ENCODE data around the gene KCNJ16.

KCNJ16 gene

DNA sequence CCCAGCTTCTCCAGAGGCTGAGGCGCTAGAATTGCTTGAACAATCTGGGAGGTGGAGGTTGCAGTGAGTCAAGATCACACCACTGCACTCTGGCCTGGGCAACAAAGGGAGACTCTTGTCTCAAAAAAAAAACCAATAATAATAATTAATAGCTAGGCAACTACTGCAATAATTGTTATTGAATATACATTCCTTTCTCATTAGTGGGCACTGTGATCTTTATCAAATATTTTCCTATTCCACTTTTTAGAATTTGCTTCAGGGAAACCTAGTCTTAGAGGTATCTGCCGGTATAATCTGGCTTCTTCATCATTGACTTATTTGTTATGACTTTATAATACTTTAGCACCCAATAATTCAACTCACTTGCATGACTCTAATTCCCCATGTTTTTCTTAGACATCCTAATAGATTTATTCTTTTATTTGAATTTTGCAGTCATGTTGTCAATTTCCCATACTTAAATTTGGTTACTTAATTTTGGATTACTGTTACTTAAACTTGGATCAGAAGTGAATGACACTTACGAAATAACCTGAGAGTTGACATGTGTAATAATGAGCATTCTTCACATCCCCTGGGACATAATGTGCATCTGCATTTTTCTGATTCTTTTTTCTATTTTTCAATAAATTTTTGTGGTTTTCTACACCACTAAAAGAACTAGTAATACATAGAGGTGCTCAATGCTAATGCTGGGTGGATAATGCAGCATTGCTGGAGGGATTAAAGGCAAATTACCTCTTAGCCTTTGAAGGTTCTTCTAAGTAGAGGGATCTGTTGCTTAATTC, 25.0 kb upstream of the KCNJ16 start:
- DNase-seq (ENCODE audit: low spot score in 2 of 2) (no peak), ATAC-seq (replicated peaks; ENCODE audit: extremely low read depth, poor library complexity, severe bottlenecking) (no peak)
- Mint-ChIP-seq H3K36me3 (ENCODE audit: insufficient read depth) (no peaks in the 10 kb centered on the region), H3K4me3 (no peak overlapping the region), H3K27me3 (no peaks in the 10 kb centered on the region), H3K27ac (ENCODE audit: low read depth) (no peak overlapping the region), H3K4me1 (no peaks in the 10 kb centered on the region), H3K9me3 (no peaks in the 10 kb centered on the region)

DNA sequence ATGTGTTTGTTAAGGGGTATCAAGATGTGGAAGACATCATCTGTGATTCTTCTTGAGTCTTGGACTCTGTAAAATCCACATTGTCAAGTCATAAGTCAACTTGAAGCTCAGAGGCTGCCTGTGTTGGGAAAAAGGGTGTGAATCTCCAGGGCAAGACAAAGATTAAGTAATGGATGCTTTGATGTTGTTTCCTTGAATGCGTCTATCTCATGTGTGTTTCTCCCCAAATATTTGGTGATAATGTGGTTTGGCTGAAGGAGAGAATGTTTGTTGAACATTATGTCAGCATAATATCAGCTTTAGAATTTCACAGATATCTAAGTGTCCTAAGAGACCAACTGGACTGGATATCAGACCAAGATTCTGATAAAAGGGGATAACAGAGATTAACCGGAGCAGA, 24.1 kb upstream of the KCNJ16 start:
- Mint-ChIP-seq H3K4me1 (no peaks in the 10 kb centered on the region), H3K27me3 (no peaks in the 10 kb centered on the region), H3K27ac (ENCODE audit: low read depth) (no peak overlapping the region), H3K4me3 (no peak overlapping the region), H3K9me3 (no peaks in the 10 kb centered on the region), H3K36me3 (ENCODE audit: insufficient read depth) (no peaks in the 10 kb centered on the region)
- no peak for DNase-seq (ENCODE audit: low spot score in 2 of 2)
- ATAC-seq (replicated peaks; ENCODE audit: extremely low read depth, poor library complexity, severe bottlenecking), result no peak

DNA sequence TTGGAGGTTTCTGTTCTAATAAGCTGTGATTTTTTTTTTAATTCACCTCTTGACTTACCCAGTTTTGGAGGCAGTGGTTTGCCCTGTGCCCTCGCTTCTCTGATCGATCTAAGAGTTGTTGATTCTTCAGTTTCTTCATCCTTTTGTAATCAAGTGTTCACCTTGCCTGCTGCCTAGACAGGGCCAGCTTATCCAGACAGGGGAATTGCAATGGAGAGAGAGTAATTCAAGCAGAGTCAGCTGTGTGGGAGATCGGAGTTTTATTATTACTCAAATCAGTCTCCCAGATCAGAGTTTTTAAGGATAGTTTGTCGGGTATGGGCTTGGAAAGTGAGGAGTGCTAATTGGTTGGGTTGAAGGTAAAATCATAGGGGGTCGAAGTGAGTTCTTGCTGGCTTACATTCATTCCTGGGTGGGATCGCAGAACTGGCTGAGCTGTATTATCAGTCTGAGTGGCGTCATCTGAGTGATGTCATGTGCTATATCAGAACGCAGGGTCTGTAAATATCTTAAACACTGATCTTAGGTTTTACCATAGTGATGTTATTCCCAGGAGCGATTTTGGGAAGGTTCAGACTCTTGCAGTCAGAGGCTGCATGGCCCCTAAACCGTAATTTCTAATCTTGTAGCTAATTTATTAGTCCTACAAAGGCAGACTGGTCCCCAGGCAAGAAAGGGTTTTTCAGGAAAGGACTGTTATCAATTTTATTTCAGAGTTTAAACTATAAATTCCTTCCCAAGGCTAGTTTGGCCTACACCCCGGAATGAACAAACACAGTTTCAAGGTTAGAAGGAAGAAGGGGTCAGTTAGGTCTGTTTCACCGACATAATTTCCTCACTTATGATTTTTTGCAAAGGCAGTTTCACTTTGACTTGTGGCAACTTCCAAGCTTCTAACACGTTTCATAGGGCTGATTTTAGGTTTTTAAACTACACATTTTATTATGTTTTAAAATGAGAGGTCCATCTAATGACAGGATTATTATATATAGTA, 21.5 kb upstream of the KCNJ16 start:
- H3K9me3 Mint-ChIP-seq, result no peaks in the 10 kb centered on the region
- no peaks in the 10 kb centered on the region for H3K36me3 Mint-ChIP-seq (ENCODE audit: insufficient read depth)
- H3K4me1 Mint-ChIP-seq, result no peaks in the 10 kb centered on the region
- H3K4me3 Mint-ChIP-seq, result no peak overlapping the region
- no peak for DNase-seq (ENCODE audit: low spot score in 2 of 2)
- ATAC-seq (replicated peaks; ENCODE audit: extremely low read depth, poor library complexity, severe bottlenecking), result no peak
- no peaks in the 10 kb centered on the region for H3K27me3 Mint-ChIP-seq
- no peak overlapping the region for H3K27ac Mint-ChIP-seq (ENCODE audit: low read depth)

DNA sequence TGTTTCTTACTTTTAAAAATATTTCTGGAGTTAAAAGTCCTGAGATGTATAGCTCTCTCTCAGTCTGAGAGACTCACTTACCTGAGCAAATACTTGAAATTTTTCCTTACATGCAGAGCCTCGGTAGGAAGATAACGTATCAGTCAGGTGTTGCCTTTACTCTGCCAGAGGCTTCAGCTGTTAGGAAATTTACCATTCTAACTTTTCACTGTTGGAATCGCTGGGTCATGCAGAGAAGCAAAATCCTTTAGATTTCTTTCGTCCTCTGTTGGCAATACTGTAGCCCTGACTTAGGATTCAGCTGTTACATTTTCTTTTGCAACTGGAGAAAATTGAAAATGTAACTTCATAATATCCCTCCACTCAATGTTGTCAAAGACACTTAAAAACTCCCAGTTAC, 20.0 kb upstream of the KCNJ16 start:
- DNase-seq (ENCODE audit: low spot score in 2 of 2) (no peak), ATAC-seq (replicated peaks; ENCODE audit: extremely low read depth, poor library complexity, severe bottlenecking) (no peak)
- no peak overlapping the region for H3K4me3 Mint-ChIP-seq
- no peaks in the 10 kb centered on the region for H3K9me3 Mint-ChIP-seq
- no peaks in the 10 kb centered on the region for H3K4me1 Mint-ChIP-seq
- H3K27me3 Mint-ChIP-seq, result no peaks in the 10 kb centered on the region
- no peaks in the 10 kb centered on the region for H3K36me3 Mint-ChIP-seq (ENCODE audit: insufficient read depth)
- H3K27ac Mint-ChIP-seq (ENCODE audit: low read depth), result no peak overlapping the region

DNA sequence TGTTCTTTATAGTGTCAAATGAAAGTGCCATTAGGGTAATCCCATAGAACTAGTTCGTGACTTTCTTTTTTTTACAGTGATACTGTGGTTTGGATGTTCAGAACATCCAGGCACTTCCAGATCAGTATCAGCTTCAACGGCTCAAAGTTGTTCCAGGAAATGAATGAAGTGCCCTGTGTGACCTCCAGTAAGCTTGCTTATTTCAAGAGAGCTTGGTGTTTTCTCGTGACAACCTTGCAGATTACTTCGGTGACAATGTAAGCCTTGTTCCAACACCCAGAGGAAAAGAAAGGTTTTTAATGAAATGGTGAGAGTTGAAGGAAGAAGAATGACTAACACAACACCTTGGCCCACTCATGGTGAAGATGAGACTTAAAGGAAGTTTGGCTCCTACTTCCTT, 16.0 kb upstream of the KCNJ16 start:
- Mint-ChIP-seq H3K4me3 (no peak overlapping the region), H3K27me3 (no peaks in the 10 kb centered on the region), H3K36me3 (ENCODE audit: insufficient read depth) (no peaks in the 10 kb centered on the region), H3K9me3 (no peaks in the 10 kb centered on the region), H3K4me1 (no peaks in the 10 kb centered on the region), H3K27ac (ENCODE audit: low read depth) (no peak overlapping the region)
- no peak for DNase-seq (ENCODE audit: low spot score in 2 of 2)
- no peak for ATAC-seq (replicated peaks; ENCODE audit: extremely low read depth, poor library complexity, severe bottlenecking)

DNA sequence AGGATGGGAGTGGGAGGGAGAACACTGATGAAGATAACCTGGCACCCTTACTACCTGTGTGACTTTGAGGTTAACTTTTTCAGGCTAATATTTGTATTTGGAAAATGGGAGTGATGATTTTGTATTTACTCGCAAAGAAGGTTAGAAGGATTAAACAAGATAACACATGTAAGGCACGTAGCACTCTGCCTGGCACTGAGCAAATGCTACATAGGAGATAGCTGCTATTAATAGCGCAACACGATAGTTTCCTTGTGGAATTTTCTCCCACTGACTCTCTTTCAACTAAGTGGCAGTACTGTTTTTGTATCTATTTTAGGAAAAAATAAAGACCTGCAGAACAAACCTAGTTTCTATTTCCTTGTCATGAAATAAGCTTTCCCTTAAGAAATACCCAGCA, 15.4 kb upstream of the KCNJ16 start:
- H3K9me3 Mint-ChIP-seq, result no peaks in the 10 kb centered on the region
- H3K4me1 Mint-ChIP-seq, result no peaks in the 10 kb centered on the region
- no peaks in the 10 kb centered on the region for H3K36me3 Mint-ChIP-seq (ENCODE audit: insufficient read depth)
- H3K27me3 Mint-ChIP-seq, result no peaks in the 10 kb centered on the region
- H3K4me3 Mint-ChIP-seq, result no peak overlapping the region
- DNase-seq (ENCODE audit: low spot score in 2 of 2) (no peak), ATAC-seq (replicated peaks; ENCODE audit: extremely low read depth, poor library complexity, severe bottlenecking) (no peak)
- H3K27ac Mint-ChIP-seq (ENCODE audit: low read depth), result no peak overlapping the region

DNA sequence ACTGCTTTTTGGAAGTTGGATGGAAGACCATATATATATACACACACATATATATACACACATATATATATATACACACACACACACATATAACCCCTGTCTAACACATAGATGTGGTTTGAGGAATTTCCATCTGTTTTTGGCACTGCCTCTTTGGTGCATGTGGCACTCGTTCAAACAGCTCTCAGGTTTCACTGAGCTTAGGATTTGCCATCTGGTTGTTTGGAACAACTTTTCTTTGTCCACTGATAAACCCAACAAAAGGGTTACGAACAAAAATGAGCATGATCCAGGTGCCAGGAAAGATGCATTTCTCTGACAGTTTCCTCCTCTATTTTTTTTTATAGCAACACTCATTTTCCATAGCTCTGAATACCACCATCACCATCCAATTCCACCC, 14.6 kb upstream of the KCNJ16 start:
- Mint-ChIP-seq H3K27ac (ENCODE audit: low read depth) (no peak overlapping the region), H3K4me1 (no peaks in the 10 kb centered on the region)

DNA sequence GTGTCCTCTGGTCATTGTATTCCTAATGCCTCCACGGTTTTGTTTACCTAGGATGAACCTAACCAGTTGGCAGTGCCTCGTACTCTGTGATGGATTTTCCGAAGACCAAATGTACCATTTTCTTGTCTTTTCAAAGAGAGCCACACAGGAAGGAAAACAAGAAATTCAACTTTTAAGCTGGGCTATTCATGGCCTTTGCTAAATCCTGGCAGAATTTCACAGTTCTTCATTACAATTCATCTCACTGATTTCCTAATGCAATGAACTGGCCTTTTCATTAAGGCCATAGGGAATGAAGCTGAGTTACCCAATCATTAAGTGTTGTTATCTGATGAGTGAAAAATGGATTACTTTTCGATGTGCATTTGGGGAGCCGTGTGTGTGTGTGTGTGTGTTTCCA, 7.9 kb upstream of the KCNJ16 start:
- H3K27ac Mint-ChIP-seq (ENCODE audit: low read depth), result no peak overlapping the region
- no peaks in the 10 kb centered on the region for H3K9me3 Mint-ChIP-seq
- ATAC-seq (replicated peaks; ENCODE audit: extremely low read depth, poor library complexity, severe bottlenecking) (no peak), DNase-seq (ENCODE audit: low spot score in 2 of 2) (no peak)
- H3K4me1 Mint-ChIP-seq, result no peaks in the 10 kb centered on the region
- no peak overlapping the region for H3K4me3 Mint-ChIP-seq
- no peaks in the 10 kb centered on the region for H3K27me3 Mint-ChIP-seq
- H3K36me3 Mint-ChIP-seq (ENCODE audit: insufficient read depth), result no peaks in the 10 kb centered on the region

More for the DNA sequence above, 14.6 kb upstream of the KCNJ16 start:
- H3K36me3 Mint-ChIP-seq (ENCODE audit: insufficient read depth), result no peaks in the 10 kb centered on the region
- H3K9me3 Mint-ChIP-seq, result no peaks in the 10 kb centered on the region
- H3K4me3 Mint-ChIP-seq, result no peak overlapping the region
- no peaks in the 10 kb centered on the region for H3K27me3 Mint-ChIP-seq
- ATAC-seq (replicated peaks; ENCODE audit: extremely low read depth, poor library complexity, severe bottlenecking), result no peak
- no peak for DNase-seq (ENCODE audit: low spot score in 2 of 2)

DNA sequence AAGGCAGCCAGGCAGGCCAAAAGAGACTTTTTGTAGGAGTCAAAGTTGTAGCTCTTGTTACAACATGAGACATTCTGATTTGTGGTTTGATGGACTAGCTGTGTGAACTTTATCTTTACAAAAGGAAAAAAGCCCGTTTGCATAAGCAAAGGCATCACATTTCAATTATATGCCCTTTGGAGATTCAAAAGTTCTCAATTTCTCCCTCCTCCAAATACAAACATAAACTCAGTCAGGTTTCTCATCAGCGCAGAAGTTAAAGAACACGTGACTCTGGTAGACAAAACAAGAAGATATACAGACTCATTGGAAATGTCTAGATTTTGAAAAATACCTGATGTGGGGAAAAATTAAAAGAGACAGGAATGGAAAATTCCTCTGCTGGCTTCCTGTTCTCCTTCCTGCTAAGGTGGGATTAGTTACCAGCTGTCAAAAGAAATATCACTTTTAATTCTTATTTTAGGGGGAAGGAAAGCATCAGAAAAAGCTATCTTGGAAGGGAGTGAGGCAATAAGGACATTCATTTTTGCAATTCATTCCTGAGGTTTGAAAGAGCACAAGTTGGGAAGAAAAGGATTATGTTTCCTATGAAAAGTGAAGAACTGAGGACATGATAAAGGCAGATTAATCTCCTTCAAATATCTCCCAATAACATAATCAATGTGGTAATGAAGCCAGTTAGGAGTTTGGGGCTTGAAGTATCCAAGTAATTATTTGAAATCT, 4.6 kb upstream of the KCNJ16 start:
- Mint-ChIP-seq H3K36me3 (ENCODE audit: insufficient read depth) (no peaks in the 10 kb centered on the region), H3K4me1 (no peaks in the 10 kb centered on the region), H3K9me3 (no peaks in the 10 kb centered on the region), H3K27ac (ENCODE audit: low read depth) (no peak overlapping the region), H3K4me3 (no peak overlapping the region), H3K27me3 (no peaks in the 10 kb centered on the region)
- DNase-seq (ENCODE audit: low spot score in 2 of 2) (no peak), ATAC-seq (replicated peaks; ENCODE audit: extremely low read depth, poor library complexity, severe bottlenecking) (no peak)

DNA sequence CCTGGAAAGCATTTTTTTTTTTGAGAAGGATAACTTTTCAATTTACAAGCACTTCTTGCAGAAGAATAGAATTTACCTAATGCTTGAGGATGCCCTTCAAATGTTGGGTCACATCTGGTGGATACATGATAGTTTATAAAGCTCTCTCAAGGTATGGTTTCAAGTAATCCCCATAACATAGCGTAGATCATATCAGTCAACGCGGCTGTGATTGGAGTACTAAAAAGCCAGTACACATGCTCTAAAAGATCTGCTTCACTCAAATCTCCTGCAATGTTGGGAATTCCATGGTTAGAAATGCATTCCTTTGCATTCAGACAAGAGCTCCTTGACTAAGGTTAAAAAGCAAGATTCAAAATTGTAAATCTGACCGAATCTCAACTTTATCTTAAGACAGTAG, 3.9 kb upstream of the KCNJ16 start:
- Mint-ChIP-seq H3K27me3 (no peaks in the 10 kb centered on the region), H3K4me3 (no peak overlapping the region), H3K27ac (ENCODE audit: low read depth) (no peak overlapping the region), H3K9me3 (peaks cover 2% of the 10 kb centered on the region), H3K4me1 (no peaks in the 10 kb centered on the region), H3K36me3 (ENCODE audit: insufficient read depth) (no peaks in the 10 kb centered on the region)
- ATAC-seq (replicated peaks; ENCODE audit: extremely low read depth, poor library complexity, severe bottlenecking), result no peak
- DNase-seq (ENCODE audit: low spot score in 2 of 2), result no peak

DNA sequence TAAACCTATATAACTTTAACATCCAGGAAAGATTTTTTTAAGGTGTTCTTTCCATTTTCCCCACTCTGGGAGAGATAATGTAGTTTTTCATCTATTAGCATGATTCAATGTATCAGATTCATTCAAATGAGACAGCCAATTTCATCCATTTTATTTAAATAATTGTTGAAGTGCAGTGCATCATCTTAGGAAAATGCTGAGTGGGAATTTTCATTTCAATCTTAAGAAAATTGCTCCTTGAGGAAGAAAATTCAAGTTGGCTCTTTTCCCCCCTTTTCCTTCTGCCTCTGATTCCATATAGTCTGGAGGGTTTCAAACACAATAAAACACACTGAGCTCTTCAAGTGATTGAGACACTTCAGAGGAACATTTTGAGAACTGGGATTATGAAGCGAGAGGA, 3.4 kb upstream of the KCNJ16 start:
- Mint-ChIP-seq H3K9me3 (peaks cover 5% of the 10 kb centered on the region), H3K27ac (ENCODE audit: low read depth) (no peak overlapping the region)
- ATAC-seq (replicated peaks; ENCODE audit: extremely low read depth, poor library complexity, severe bottlenecking), result no peak

DNA sequence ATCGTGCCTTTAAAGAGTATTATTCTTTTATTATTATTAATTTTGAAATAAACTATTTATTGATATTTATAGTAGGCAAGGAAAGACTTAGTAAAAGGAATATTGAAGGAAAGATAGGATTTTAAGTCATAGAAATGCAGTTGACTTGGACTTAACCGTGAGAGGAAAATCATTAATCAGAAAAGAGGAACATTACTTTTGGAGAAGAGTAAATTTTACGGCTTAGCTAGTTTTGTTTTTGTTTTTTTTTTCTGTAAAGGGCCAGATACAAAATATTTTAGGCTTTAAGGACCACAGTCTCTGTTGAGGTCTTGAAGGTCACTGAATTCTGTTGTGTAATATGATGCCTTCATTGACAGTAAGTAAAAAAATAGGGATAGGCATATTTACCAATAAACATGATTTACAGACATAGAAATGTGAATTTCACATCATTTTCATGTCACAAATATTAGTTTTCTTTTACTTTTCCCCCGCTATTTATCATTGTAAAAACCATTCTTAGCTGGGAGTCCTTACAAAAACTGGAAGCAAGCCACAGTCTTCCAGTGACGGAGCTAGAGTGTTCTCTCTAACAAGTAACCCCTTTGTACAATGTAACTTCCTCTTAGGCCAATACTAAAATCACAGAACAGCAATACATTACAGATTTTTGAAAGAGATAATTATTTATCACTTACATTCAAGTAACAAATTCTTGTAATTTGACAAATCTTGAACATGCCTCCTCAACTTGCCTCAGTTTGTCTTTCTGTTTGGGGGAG, 2.3 kb upstream of the KCNJ16 start:
- Mint-ChIP-seq H3K9me3 (peaks cover 5% of the 10 kb centered on the region), H3K27me3 (no peaks in the 10 kb centered on the region), H3K4me3 (no peak overlapping the region), H3K4me1 (no peaks in the 10 kb centered on the region), H3K36me3 (ENCODE audit: insufficient read depth) (no peaks in the 10 kb centered on the region), H3K27ac (ENCODE audit: low read depth) (no peak overlapping the region)
- DNase-seq (ENCODE audit: low spot score in 2 of 2) (no peak), ATAC-seq (replicated peaks; ENCODE audit: extremely low read depth, poor library complexity, severe bottlenecking) (no peak)

More for the DNA sequence above, 3.4 kb upstream of the KCNJ16 start:
- H3K4me3 Mint-ChIP-seq, result no peak overlapping the region
- no peaks in the 10 kb centered on the region for H3K27me3 Mint-ChIP-seq
- no peaks in the 10 kb centered on the region for H3K36me3 Mint-ChIP-seq (ENCODE audit: insufficient read depth)
- DNase-seq (ENCODE audit: low spot score in 2 of 2), result no peak
- no peaks in the 10 kb centered on the region for H3K4me1 Mint-ChIP-seq
